ENCODE results near the gene TMTC1. TPM values are rescaled to one million over a fixed set of nuclear protein-coding genes. Genes with fewer than 3 reads are reported as not detected.
"Not testable (repeated sequence)": the region's sequence is repeated elsewhere in the genome, so short reads cannot be mapped to it uniquely, and the experiment has no call there.

TMTC1 gene
- total RNA-seq, 1 experiment from 2014 or later = not detected

DNA sequence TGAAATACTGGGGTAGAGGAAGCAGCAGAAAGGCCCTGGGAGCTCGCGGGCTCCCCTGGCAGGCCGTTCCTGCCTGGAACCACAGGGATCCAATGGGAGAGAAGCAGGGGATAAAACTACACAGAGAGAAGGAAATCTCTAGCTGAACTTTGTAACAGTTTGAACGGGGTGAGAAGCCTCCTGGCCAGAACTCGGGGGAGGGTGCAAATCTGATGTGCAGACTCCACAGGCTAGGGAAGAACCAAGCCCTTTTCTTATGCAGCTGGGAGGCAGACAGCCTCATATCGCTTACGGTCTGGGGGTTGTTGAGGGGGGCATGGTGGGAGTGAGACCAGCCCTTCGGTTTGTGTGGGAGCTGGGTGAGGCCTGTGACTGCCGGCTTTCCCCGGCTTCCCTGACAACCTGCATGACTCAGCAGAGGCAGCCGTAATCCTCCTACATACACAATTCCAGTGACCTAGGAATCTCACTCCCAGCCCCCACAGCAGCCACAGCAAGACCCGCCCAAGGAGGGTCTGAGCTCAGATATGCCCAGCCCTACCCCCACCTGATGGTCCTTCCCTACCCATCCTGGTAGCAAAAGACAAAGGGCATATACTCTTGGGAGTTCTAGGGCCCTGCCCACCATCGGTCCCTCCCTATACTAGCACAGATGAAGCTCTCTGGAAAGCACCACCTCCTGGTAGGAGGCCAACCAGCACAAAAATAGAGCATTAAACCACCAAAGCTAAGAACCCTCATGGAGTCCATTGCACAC, 143.0 kb downstream of the TMTC1 start:
- in situ Hi-C loops (cut with HindIII; ENCODE audit: low sequenced_read_pairs) = no loop called here
- no peak for DNase-seq (ENCODE audit: low spot score)

DNA sequence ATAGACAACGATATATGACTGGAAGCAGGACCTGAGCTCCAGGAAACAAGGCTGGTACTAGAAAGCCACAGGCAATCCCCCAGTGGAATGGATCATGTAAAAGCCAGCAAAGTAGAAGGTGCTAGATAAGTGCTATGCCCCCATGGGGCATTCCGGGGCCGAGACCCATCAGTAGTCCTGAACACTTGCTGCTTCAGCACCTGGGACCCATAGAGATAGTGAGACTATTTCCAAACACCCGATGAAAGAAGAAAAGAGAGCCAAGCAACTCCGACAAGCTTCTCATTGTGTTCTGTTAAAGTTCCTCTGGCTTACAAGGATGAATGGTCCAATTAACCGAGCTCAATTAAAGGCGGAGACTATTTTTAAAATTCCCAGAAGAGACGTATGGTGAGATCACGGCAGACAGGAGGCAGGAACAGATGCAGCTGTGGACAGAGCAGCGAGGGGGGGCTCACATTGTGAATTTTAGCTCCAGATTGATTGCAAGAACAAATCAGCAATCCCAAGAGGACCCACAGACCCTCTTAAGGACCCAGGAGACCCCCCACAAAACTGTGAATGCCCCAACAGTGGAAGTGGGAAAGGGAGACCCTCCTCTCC, 143.7 kb downstream of the TMTC1 start:
- in situ Hi-C loops (cut with HindIII; ENCODE audit: low sequenced_read_pairs) = no loop called here
- DNase-seq (ENCODE audit: low spot score) = no peak

DNA sequence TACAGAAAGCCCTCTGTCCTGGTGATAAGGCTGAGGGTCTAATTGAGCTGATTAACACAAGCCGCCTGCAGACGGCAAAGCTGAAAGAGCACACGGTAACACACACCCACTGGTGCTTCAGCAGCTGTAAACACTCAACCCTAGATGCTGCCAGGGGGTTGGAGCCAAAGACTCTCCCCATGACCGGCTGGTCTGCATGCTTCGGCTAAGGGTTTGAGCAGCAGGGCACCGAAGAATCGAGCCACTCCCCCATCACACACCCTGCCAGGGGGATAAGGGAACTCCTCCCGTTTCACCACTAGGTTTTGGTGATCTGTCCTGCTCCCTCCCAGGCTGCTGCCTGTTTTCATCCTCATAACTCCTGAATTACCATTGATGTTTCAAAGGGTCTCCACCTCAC, 145.2 kb downstream of the TMTC1 start:
- in situ Hi-C loops (cut with HindIII; ENCODE audit: low sequenced_read_pairs) = no loop called here
- DNase-seq (ENCODE audit: low spot score) = no peak

DNA sequence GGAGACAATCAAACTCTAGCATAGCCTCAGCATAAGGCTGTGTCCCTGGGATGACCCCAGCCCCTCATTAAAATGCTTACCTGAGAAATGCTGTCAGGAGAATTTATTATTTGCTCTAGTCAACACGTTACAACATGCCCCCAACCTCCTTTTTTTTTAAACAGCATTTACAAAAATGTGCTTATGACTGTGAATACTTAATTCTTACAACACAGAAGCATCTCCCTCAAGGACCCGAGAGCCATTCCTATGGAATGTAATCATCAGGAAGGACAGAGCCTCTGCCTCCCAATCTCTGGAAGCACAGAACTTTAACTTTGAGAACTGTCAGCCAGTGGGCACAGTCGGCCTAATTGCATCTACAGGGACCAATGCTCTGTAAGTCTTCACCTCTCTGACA, 149.7 kb downstream of the TMTC1 start:
- in situ Hi-C loops (cut with HindIII; ENCODE audit: low sequenced_read_pairs) = no loop called here

DNA sequence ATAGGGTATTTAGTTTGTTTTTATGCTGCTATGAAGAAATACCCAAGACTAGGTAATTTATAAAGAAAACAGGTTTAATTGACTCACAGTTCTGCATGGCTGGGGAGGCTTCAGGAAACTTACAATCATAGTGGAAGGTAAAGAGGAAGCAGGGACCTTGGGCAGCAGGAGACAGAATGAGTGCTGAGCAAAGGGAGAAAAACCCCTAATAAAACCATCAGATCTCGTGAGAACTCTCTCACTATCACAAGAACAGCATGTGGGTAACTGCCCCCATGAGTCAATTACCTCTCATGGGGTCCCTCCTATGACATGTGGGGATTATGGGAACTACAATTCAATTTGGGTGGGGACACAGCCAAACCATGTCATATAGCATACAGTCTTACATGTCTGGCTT, 153.6 kb downstream of the TMTC1 start:
- in situ Hi-C loops (cut with HindIII; ENCODE audit: low sequenced_read_pairs); DNase-seq (ENCODE audit: low spot score): not testable (repeated sequence)

More for the DNA sequence above, 149.7 kb downstream of the TMTC1 start:
- no peak for DNase-seq (ENCODE audit: low spot score)

DNA sequence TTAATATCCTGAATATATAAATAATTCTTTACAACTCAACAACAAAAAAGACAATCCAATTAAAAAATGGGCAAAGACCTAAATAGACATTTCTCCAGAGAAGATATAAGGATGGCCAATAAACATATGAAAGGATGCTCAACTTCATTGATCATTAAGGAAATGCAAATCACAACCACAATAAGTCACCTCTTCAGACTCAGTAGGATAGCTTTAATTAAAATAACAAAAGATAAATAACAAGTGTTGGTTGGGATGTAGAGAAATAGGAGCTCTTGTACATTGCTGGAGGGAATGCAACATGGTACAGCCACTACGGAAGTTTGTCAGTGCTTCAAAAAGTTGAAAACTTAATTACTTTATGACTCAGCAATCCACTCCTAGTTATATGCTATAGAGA, 156.5 kb downstream of the TMTC1 start:
- in situ Hi-C loops (cut with HindIII; ENCODE audit: low sequenced_read_pairs) = no loop called here
- DNase-seq (ENCODE audit: low spot score) = no peak

DNA sequence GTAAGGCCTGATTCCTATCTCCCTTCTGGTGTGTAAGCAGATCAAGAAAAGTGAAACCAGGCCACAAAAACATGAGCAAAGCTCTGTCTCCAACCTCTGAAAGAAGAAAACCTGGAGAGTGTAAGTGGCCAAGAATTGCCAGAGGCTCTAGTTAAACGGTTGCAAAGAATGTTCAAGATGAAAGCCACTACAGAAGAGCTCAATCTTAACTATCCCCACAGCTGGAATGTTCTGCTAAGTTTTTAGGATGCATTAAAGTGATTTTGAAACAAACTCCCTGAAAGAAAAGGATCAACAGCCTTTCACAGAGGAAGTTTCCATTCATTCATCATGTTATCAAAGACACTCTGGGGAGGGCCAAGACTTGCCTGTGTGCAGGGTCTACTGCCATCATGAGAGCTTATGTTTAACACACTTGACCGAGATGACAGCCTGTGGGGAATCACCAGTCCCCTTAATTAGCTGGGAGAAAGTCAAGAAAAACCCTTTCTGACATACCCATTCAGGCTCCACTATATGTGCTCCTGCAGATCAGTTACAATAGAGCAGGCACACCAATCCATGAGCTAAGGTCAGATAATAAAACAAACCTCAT, 158.3 kb downstream of the TMTC1 start:
- DNase-seq (ENCODE audit: low spot score) = no peak
- in situ Hi-C loops (cut with HindIII; ENCODE audit: low sequenced_read_pairs) = no loop called here

DNA sequence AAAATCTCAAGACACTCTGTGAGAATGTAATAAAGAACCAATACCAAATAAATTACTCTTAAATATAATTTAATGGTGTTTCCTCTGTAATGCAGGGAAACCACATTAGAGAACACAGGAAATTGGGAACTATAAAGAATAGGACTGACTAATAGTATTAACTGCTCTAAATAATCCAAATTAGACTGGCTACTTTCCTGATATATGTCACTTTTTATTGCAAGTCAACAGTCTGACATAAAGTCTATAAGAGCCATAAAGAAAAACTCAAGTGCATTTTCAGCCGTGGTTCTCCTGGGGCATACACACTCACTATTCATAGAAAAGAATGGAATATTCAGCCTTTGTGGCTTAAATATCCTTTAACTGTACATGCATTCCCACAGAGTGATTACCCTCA, 161.5 kb downstream of the TMTC1 start:
- no peak for DNase-seq (ENCODE audit: low spot score)
- in situ Hi-C loops (cut with HindIII; ENCODE audit: low sequenced_read_pairs) = no loop called here

DNA sequence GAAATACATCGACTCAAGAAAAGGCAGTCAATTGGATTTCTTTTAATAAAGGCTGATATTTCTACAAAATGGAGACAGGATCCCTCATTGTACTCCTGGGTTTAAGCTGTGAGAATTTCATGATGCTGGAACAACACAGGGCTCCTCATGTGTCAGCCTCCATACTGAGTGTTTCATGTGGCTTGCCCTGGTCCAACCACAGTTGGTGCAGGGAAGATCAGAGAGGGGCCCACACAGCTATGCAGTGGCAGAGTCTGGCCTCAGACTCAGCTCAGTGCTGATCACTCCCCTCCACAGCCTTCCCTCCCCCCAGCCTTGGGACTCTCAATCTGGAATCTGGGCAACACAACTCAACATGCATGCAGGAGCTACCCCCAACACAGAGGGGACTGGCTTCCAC, 163.7 kb downstream of the TMTC1 start:
- in situ Hi-C loops (cut with HindIII; ENCODE audit: low sequenced_read_pairs) = no loop called here

DNA sequence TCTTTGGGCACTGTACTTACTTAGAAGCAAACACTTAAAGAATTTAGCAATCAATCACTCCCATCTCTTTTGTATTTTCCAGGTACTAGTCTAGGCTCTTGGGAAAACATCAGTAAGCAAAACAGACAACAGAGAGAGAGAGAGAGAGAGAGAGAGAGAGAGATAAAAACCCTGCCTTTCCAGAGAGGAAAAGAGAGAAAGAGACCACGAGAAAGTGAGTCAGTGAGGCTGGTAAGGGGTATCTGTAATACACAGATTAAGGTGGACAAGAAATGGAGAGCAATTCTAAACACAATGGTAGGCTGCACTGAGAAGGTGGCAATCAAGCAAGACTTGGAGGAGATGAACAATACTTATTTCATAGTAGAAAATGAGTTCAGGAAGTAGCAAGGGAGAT, 166.3 kb downstream of the TMTC1 start:
- in situ Hi-C loops (cut with HindIII; ENCODE audit: low sequenced_read_pairs) = no loop called here
- DNase-seq (ENCODE audit: low spot score) = no peak

More for the DNA sequence above, 163.7 kb downstream of the TMTC1 start:
- no peak for DNase-seq (ENCODE audit: low spot score)

DNA sequence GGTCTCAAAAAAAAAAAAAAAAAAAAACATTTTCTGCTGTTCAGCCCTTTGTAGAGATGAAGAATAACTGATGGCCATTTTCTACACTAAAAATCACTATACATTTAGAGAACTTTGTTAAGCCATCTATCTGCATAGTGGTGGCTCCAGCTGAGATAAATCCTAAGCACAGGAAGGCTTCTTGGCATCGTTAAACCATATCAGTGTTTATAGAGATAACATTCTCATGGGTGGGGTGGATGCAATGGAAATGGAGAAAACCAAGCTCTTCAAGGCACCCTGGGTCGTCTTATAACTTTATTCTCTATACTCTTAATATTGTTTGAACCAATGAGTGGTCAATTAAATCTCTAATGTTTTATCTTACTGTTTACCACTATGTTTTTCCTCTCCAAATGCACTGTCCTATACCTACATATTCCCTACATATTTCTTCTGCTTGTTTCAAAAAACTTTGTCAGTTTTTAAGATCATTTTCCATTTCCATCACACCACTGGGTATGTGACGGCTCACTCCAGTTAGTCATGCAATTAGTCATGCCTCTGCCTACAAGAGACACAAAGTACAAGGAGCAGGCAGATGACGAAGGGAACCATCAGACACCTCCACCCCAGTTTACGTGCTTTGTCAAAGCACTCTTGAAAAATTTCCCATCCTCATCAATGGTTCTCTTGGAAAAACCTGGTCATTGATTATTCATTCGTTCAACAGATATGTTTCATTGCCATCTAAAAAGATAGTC, 166.9 kb downstream of the TMTC1 start:
- DNase-seq (ENCODE audit: low spot score) = no peak
- in situ Hi-C loops (cut with HindIII; ENCODE audit: low sequenced_read_pairs) = no loop called here

DNA sequence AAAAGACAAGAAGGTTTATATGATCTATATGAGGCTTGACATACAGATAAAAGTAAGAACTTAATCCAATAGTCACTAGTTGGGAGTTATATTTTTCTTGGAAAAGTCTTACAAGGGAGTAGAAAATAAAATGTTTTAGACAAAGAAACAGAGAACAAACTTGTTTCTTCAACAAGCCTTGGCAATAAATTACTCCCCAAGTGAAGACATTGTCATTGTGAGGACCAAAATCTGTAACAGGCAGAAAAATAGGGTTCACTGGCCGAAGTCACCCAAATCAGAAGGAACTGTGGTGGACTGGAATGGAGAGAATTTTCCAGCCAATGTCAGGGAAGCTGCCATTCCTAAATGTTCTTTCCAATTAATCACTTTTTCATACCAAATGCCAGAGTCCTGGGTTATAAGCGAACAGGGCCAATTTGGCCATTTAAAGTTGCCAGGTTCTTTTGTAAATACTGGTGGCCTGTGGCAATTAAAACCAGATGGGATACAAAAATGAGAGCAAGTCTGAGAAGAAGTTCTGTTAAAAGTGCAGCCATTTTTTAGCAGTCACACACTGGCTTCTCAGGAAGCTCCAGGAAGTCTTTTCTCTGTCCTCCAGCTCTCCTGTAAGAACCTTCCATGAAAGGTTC, 168.9 kb downstream of the TMTC1 start:
- in situ Hi-C loops (cut with HindIII; ENCODE audit: low sequenced_read_pairs) = no loop called here
- no peak for DNase-seq (ENCODE audit: low spot score)

DNA sequence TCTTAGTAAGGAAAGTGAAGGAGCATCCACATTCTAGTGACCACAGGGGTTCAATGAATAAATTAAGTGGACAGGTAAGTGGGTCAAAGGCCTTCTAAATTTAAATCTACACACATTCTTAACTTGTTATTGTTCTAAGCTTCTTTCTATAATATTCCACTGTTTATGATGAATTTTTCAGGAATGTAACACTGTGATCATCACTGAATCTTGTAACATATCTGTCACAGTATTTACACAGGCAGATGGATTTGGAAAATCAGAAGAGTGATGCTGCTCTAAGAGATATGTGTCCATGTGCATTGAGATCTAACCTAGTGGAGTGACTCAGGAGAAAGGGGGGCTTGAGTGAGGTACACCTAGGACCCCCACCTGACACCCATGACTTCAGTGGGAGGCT, 170.8 kb downstream of the TMTC1 start:
- DNase-seq (ENCODE audit: low spot score) = no peak
- in situ Hi-C loops (cut with HindIII; ENCODE audit: low sequenced_read_pairs) = no loop called here

DNA sequence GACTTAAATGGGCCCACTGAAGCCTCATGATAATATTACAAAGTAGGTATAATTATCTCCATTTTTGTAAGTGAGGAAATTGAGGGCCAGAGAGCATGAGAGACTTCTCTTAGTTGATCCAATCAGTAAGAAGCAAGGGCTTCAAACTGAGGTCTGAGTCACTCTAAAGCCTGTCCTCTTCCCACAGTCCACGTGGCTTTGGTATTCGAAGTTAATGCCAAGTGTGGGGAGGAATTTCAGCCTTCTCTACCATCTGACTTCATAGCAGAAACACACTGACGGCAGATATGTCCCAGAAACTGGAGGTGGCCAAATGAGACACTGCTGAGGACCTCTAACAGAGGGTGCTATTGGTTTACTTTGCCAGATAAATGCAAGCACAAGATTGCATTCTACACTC, 171.8 kb downstream of the TMTC1 start:
- DNase-seq (ENCODE audit: low spot score) = no peak
- in situ Hi-C loops (cut with HindIII; ENCODE audit: low sequenced_read_pairs) = no loop called here

DNA sequence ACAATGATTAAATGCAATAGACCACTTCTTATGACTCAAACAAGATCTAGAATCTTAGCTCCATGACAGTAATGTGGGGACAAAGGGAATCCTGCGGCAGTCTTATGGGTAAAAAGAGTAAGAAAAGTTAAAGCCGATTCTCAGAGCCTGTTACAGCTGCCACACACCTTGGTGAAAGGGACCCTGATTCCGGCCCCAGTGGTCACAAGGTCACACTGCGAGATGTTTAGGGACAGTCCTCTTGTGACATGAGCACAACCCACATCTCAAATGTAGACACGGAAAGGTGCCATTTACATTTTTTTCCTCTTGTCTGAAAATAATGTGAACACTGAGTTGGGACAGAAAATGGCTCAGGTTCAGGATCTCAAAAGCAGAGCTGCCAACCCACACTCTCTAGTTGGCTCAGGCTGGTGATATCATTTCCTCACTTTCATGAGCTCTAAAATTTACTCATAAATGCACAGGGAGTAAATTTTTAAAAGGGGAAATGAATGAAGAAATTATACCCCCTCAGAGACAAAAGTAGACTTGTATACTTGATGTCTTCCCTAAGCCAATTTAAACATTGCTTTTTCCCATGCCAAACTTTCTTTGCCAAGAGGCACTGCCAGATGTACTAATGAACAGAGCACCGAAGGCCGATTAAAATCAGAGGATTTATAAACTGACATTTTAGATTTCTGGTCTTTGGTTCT, 173.1 kb downstream of the TMTC1 start:
- no peak for DNase-seq (ENCODE audit: low spot score)
- in situ Hi-C loops (cut with HindIII; ENCODE audit: low sequenced_read_pairs) = no loop called here

DNA sequence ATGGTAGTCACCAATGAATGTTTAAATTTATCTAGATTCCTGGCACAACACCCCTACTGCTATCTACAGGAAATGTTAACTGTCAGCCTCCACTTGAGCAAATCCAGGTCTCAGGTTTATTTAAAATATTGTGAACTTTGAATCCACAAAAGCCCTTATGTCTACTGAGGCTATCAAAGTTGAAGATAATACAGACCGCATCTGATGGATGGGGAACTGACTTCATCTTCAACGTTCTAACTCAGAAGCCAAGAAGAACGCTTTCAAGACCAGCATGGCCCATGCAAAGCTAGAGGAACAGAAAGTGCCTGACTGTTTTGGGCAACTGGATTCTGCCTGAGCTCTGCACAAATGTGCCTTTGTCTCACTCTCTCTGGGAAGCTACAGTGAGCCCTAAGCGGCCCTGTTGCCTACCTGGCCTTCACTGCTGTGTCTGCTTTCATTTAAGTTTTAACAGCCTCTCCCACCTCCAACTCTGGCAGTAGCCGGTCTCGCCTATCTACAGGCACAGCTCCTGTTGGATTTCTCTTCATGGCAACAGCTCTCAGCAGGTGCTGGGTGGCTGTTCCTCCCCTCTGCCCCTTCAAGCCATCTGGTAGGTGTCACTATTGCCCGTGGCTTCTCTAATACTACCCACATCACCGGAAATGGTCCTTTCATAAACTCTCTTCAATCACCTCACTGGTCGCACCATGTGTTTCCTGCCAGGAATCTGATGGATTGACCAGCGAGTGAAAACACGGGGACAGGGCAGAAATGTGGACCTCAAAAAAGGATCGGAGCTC, 174.1 kb downstream of the TMTC1 start:
- in situ Hi-C loops (cut with HindIII; ENCODE audit: low sequenced_read_pairs) = no loop called here
- no peak for DNase-seq (ENCODE audit: low spot score)

DNA sequence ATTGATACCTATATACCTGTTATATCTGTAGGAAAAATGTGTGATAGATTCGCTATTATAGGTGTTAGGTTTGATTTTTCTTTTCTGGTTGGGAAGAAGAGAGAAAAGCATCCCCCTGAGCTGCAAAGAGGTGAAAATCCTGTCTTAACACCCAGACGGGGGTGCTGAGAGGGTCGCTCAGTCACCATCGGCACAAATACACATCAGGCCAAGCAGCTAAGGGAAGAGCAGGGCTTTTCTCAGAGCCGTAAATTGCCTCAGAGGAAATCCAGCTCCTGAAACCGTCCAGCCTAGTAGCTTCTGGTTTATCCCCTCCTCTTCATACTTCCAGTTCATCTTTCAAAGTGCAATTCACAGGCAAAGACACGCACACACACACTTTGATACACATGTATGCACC, 175.2 kb downstream of the TMTC1 start:
- DNase-seq (ENCODE audit: low spot score) = no peak
- in situ Hi-C loops (cut with HindIII; ENCODE audit: low sequenced_read_pairs) = no loop called here

DNA sequence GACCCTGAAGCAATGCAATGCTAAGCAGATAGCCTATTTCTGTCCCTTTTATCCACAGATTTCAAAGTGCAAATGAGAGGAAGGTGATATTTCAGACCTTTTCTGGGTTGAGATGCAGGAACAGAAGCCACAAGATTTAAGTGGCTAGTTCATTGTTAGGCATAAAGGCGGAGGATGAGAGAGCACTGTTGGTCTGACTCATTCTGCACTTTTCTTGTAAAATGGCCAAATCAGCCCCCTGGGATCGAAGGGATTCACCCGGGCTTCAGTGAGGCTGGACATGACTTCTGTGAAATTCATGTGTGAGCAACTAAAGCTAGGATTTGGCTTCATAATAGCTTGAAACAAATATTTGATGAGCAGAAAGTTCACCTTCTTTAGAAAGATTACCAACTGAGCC, 184.4 kb downstream of the TMTC1 start:
- in situ Hi-C loops (cut with HindIII; ENCODE audit: low sequenced_read_pairs) = no loop called here
- DNase-seq (ENCODE audit: low spot score) = no peak

All from G401 (cell line).